PC-3 (cell line): ENCODE data around the gene CDC42BPB.

Experiments
- CTCF ChIP-seq: fragments of 300-600 bp; sonication (generic); conservative IDR thresholded peaks from 2 replicates; pipeline ENCODE4 v1.5.1; 2017; ENCODE audit warnings: antibody characterized with exemption, low read depth, mild to moderate bottlenecking, low read length
- EZH2 ChIP-seq: fragments of 300-600 bp; sonication (generic); IDR thresholded peaks from one replicate; pipeline ENCODE4 v1.6.1; 2017; ENCODE audit warnings: antibody characterized with exemption, mild to moderate bottlenecking, low read length; ENCODE audit not compliant: unreplicated experiment

DNA sequence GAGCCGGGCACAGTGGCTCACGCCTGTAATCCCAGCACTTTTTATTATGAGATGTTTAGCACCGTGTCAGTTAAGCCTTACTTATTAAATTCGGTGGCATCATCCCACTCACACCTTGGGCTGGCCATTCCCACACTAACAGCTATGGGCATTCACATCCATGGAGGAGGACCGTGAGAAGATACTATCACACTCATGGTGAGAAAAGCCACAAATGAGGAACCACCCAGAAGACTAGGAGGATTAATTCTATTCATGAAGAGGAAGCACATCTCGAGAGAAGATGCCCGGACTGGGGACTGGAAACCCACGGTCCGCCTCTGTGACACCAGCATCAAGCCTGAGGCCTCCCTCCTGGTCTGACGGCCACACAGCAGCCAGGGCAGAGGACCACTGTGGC lies 4.9 kb downstream of the CDC42BPB start:
- TF ChIP-seq CTCF (no peak), EZH2 (no peak)
